ENCODE measurements around the gene FGA.

GRCh38 chr4:154560824-154561231, 29.7 kb downstream of the FGA start:
- TF ChIP-seq, protein P1, sequence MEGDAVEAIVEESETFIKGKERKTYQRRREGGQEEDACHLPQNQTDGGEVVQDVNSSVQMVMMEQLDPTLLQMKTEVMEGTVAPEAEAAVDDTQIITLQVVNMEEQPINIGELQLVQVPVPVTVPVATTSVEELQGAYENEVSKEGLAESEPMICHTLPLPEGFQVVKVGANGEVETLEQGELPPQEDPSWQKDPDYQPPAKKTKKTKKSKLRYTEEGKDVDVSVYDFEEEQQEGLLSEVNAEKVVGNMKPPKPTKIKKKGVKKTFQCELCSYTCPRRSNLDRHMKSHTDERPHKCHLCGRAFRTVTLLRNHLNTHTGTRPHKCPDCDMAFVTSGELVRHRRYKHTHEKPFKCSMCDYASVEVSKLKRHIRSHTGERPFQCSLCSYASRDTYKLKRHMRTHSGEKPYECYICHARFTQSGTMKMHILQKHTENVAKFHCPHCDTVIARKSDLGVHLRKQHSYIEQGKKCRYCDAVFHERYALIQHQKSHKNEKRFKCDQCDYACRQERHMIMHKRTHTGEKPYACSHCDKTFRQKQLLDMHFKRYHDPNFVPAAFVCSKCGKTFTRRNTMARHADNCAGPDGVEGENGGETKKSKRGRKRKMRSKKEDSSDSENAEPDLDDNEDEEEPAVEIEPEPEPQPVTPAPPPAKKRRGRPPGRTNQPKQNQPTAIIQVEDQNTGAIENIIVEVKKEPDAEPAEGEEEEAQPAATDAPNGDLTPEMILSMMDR (IDR thresholded peaks at IDR 0.05): no peak
- TF ChIP-seq GABPA (IDR thresholded peaks at IDR 0.05; ENCODE audit: low read depth): no peak
- no peak for TF ChIP-seq GATA2 (CRISPR knock-in tag; IDR thresholded peaks at IDR 0.05)
- TF ChIP-seq, protein P2, sequence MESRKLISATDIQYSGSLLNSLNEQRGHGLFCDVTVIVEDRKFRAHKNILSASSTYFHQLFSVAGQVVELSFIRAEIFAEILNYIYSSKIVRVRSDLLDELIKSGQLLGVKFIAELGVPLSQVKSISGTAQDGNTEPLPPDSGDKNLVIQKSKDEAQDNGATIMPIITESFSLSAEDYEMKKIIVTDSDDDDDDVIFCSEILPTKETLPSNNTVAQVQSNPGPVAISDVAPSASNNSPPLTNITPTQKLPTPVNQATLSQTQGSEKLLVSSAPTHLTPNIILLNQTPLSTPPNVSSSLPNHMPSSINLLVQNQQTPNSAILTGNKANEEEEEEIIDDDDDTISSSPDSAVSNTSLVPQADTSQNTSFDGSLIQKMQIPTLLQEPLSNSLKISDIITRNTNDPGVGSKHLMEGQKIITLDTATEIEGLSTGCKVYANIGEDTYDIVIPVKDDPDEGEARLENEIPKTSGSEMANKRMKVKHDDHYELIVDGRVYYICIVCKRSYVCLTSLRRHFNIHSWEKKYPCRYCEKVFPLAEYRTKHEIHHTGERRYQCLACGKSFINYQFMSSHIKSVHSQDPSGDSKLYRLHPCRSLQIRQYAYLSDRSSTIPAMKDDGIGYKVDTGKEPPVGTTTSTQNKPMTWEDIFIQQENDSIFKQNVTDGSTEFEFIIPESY (IDR thresholded peaks at IDR 0.05; ENCODE audit: borderline replicate concordance, low read depth): no peak
- TF ChIP-seq USF2 (IDR thresholded peaks at IDR 0.05; ENCODE audit: borderline replicate concordance, low read depth, low read length): no peak
- TF ChIP-seq POLR2AphosphoS5 (IDR thresholded peaks at IDR 0.05; ENCODE audit: low read depth, low read length): no peak
- TF ChIP-seq TEAD4 (IDR thresholded peaks at IDR 0.05; ENCODE audit: borderline replicate concordance, insufficient read depth): no peak
- no peak for TF ChIP-seq FOSL2 (IDR thresholded peaks at IDR 0.05; ENCODE audit: borderline replicate concordance, low read depth)
